AG09309 (cell line): Measurements from ENCODE around the gene HOXB7.

Experiments used
- DNase-seq: peaks from one replicate; pipeline ENCODE4 v3.0.0-alpha.2; 2010; ENCODE audit warnings: low read depth
- H3K4me3 ChIP-seq: 2 replicates; pipeline ENCODE4 v1.5.1; 2011; ENCODE audit warnings: mild to moderate bottlenecking, low read depth, low read length, moderate library complexity; ENCODE audit not compliant: control insufficient read depth
- TF ChIP-seq, protein P1 (sequence below): IDR thresholded peaks from 2 replicates; pipeline ENCODE4 v1.5.1; 2011; ENCODE audit warnings: mild to moderate bottlenecking, low read depth, low read length, inconsistent platforms; ENCODE audit not compliant: insufficient read depth, control insufficient read depth; ENCODE audit errors: missing control alignments

HOXB7 gene

GRCh38 chr17:48625495-48626244, 14.9 kb upstream of the HOXB7 start:
- peak overlapping the region; percentile 16 for H3K4me3 ChIP-seq
- TF ChIP-seq, protein P1, sequence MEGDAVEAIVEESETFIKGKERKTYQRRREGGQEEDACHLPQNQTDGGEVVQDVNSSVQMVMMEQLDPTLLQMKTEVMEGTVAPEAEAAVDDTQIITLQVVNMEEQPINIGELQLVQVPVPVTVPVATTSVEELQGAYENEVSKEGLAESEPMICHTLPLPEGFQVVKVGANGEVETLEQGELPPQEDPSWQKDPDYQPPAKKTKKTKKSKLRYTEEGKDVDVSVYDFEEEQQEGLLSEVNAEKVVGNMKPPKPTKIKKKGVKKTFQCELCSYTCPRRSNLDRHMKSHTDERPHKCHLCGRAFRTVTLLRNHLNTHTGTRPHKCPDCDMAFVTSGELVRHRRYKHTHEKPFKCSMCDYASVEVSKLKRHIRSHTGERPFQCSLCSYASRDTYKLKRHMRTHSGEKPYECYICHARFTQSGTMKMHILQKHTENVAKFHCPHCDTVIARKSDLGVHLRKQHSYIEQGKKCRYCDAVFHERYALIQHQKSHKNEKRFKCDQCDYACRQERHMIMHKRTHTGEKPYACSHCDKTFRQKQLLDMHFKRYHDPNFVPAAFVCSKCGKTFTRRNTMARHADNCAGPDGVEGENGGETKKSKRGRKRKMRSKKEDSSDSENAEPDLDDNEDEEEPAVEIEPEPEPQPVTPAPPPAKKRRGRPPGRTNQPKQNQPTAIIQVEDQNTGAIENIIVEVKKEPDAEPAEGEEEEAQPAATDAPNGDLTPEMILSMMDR = no peak
- DNase-seq = no peak

GRCh38 chr17:48624544-48625494, 14.0 kb upstream of the HOXB7 start:
- TF ChIP-seq, protein P1 = no peak
- no peak overlapping the region for H3K4me3 ChIP-seq
- DNase-seq = no peak

GRCh38 chr17:48624118-48624517, 13.3 kb upstream of the HOXB7 start:
- TF ChIP-seq, protein P1 = no peak
- no peak overlapping the region for H3K4me3 ChIP-seq
- no peak for DNase-seq

- DNase-seq = no peak
- no peak overlapping the region for H3K4me3 ChIP-seq
- TF ChIP-seq, protein P1 = no peak
Observed at GRCh38 chr17:48623583-48623982, 12.8 kb upstream of the HOXB7 start.

- DNase-seq = no peak
- no peak overlapping the region for H3K4me3 ChIP-seq
- TF ChIP-seq, protein P1 = no peak
Observed at GRCh38 chr17:48622857-48623256, 12.0 kb upstream of the HOXB7 start.

- TF ChIP-seq, protein P1 = no peak
- DNase-seq = no peak
- H3K4me3 ChIP-seq = no peak overlapping the region
Observed at GRCh38 chr17:48621410-48622392, 10.9 kb upstream of the HOXB7 start.
